Head of caudate nucleus (tissue), 42 donors: ENCODE data around the gene LAT.

Experiments
- DNase-seq, 42 donors: peaks; one replicate each; pipeline versions ENCODE4 v3.0.0 to v3.0.0-alpha.2; 2020 to 2021; ENCODE audit warnings: mixed read lengths in 7 of 42
- intact Hi-C: fragments of 100-400 bp; cut with DNase I; formaldehyde crosslinking; loops from one replicate; pipeline ENCODE4 v1.15.0; 2022

LAT gene

DNA sequence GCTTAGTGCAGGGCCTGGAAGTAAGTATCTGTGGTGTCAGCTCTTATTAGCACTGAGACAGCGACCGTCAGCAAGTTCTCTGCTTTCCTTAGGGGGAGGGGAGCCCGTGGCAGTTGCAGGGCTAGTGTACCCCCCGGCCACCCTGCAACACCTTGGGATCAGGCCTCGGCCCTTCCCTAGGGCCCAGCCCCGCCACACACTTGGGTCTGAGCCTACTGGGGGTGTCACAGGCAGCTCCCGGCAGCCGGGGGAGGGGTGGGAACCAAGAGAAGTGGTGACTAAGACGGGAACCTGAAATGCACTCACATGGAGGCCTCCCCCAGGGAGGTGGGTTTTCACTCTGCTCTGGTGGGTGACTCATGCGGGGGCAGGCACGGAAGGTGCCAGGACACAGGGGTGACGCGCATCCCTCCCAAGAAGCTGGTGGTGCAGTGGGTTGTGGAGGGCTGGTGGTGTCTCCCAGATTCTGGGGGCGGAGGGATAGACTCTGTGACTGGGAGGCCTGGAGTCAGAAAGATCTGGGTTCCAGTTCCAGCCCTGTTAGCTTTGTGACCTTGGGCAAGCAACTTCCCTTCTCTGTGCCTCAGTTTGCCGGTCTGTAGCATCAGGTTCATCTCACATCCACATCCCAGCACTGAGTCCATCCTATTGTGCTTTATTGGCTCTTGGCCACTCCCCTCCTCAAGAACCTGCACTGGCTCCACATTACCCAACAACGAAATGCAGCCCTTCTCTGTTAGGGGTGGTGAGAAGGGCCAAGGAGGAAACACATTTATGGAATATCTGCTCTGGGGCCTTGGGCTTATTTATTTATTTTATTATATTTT lies 44.5 kb downstream of the LAT start:
- peak; percentile 60 to 95 (median 83) for DNase-seq
- intact Hi-C loops = no loop called here

DNA sequence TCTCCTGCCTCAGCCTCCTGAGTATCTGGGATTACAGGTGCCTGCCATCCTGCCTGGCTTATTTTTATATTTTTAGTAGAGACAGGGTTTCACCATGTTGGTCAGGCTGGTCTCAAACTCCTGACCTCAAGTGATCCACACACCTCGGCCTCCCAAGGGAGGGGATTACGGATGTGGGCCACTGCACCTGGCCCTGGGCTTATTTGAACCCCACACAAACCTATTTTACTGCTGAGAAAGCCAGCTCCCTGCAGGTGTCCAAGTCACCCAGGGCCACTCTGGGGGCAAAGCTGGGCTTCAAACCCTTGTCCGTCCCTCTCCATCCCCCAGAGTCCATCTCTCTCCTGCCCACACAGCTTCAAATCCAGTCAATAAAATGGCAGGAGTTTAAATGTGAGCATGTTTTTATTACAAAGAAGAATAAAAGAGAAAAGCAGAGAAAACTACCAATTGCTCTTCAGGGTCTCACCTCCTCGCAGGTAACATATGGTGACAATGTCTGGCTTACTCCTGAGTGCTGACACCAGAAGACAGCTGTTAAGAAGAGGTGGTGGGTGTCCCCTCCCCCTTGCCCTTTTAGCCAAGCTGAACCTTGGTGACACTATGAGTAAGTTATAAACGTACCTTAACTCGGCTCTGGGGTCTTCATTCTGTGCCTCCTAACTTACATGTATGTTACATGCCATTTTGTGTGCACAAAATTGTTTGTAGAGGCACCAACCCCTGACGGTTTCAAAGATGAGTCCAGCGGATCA lies 45.4 kb downstream of the LAT start:
- DNase-seq = peak in 3 of 42 donors; percentile 1 to 13 (median 5)
- intact Hi-C loops = no loop called here
